Measurements from ENCODE around the gene TRAF3.
"Not testable (repeated sequence)": the region's sequence is repeated elsewhere in the genome, so short reads cannot be mapped to it uniquely, and the experiment has no call there.

Gene TRAF3

DNA sequence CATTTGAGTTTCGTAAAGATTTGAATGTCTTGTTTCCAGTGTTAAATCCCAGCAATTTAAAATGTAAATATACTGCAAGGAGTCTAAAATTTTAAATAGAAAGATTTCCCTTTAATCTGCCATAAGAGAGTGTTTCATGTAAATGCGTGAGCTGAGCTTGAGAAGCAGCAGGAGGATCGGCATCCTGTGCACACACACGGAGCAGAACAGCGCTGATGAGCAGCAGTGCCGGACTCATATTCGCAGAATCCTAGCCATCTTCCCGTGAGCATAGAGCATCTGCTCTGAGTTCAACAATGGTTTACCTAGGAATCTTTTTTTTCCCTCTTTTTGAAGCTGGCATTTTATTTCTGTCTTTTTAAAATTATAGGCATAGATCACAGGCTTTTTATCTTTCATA is 115.4 kb downstream of the TRAF3 start:
- no peak for DNase-seq (ENCODE audit: low spot score)

DNA sequence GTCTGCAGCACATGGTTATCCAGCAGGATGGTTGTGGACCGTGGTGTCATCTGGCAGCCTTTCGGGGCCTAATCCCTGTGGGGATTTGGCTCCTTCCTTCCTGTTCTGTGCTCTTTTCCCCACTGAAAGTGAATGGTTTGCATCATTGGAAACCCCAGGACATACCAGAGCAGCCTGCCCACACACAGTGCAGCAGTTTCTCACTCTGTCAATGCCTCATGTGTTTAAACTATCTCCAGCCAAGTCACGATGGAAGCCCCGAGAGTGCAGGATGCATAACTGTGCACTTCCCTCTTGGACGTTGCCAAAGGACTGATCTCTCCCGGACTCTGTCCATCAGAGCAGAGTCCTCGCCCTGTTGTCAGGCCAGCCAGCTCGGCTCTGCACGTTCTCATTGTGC is 116.2 kb downstream of the TRAF3 start:
- DNase-seq (ENCODE audit: low spot score): peak; percentile 7

GRCh38 chr14:102896735-102897134 is 119.5 kb downstream of the TRAF3 start:
- not testable (repeated sequence) for DNase-seq (ENCODE audit: low spot score)

- no peak for DNase-seq (ENCODE audit: low spot score)
Observed at GRCh38 chr14:102897299-102898027, 120.2 kb downstream of the TRAF3 start.

GRCh38 chr14:102898298-102898697 is 121.0 kb downstream of the TRAF3 start:
- DNase-seq (ENCODE audit: low spot score): no peak

DNA sequence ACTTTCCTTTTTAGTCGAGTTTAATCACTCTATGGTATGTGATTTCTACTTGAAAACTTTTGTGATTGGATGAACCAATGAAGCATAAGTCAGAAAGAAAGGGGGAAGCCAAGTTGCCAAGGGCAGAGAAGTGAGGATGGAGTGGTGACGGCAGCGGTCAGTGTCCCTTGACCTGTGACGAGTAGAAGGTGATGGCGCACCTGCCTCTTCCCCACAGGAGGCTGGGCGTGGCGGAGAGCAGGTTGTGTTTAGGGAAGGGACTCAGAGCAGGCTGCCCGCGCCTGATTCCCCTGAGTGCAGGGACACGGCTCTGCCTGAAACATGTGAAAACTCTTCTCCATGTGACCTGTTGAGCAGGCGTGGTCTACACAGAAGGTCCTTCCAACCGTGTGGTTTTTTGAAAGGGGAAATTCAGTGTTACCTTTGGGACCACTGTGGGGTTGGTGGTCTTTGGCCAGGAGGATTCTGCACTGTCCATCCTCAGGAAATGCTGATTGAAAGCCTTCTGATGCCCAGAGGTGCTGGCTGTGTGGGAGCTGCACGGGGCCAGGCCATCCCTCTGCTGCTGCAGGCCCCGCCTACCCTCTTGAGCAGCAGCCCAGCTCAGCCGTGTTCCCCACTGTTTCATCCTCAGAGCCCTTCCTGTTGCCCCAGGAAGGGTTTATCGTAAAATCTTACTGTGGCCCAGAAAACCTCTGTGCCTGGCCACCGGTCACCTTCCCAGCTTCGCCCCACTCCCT is 121.7 kb downstream of the TRAF3 start:
- no peak for DNase-seq (ENCODE audit: low spot score)

GRCh38 chr14:102899516-102899900 is 122.3 kb downstream of the TRAF3 start:
- DNase-seq (ENCODE audit: low spot score): no peak

- DNase-seq (ENCODE audit: low spot score): no peak
Observed at GRCh38 chr14:102900631-102901571, 123.7 kb downstream of the TRAF3 start.

DNA sequence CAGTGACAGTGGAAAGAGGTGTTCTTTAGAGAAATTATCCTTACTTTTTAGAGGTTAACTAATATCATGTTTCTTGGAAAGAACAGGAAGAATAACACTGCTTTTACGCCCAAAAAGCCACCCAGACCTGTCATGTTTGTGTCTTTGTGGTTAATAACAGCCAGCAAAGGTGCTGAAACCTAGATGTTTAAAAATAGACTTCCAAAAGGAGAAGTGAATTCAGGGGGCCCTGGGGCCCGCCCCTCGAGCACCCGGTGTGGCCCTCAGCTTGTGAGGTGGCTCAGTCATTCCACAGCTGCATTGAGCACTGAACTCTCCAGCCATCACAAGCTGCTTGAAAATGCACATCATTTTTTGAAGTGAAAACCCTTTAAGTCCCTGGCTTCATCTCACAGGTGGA is 124.4 kb downstream of the TRAF3 start:
- no peak for DNase-seq (ENCODE audit: low spot score)

DNA sequence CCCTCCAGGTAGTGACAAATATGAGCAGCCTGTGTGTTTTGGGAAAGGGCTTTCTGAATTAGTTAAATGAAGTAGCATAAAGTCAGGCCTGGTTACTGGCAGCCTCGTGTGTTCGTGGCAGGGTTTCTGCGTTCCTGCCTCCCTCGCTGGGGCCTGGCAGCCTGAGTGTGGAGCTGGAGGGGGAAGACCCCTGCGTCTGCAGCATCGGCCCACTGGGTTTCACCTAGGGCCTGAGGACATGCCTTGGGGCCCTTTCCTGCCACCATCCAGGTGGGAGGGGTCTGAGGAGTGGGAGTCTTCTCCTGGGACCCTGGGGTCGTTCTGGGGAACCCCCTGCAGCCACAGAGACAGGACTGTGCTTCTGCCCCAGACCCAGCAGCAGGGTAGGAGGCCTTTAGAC is 124.8 kb downstream of the TRAF3 start:
- DNase-seq (ENCODE audit: low spot score): no peak

- no peak for DNase-seq (ENCODE audit: low spot score)
Observed at GRCh38 chr14:102902523-102903247, 125.4 kb downstream of the TRAF3 start.

DNA sequence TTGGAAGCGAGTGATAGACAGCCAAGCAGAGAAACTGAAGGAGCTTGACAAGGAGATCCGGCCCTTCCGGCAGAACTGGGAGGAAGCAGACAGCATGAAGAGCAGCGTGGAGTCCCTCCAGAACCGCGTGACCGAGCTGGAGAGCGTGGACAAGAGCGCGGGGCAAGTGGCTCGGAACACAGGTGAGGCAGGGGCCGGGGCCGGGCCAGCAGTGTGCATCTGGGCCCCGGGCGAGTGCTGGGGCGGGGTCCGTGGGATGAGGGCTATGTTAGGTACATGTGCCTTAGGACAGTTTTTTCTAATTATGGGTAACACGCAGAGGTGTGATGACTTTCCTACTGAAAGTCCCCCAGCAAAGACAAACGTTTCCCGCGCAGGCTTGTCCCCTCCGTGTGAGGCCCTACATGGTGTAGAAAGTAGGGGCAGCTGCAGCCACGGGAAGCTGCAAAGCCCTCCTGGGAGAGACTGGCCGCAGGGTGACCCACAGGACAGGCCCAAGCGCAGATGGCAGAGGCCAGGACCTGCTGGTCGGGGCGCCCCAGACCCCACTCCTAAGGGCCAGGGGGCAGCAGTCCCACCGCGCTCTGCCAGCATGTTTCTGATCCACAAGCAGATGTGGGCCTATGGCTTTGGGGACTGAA is 126.1 kb downstream of the TRAF3 start:
- no peak for DNase-seq (ENCODE audit: low spot score)

- no peak for DNase-seq (ENCODE audit: low spot score)
Observed at GRCh38 chr14:102903889-102904512, 126.8 kb downstream of the TRAF3 start.

- no peak for DNase-seq (ENCODE audit: low spot score)
Observed at GRCh38 chr14:102905116-102906108, 128.2 kb downstream of the TRAF3 start.

DNA sequence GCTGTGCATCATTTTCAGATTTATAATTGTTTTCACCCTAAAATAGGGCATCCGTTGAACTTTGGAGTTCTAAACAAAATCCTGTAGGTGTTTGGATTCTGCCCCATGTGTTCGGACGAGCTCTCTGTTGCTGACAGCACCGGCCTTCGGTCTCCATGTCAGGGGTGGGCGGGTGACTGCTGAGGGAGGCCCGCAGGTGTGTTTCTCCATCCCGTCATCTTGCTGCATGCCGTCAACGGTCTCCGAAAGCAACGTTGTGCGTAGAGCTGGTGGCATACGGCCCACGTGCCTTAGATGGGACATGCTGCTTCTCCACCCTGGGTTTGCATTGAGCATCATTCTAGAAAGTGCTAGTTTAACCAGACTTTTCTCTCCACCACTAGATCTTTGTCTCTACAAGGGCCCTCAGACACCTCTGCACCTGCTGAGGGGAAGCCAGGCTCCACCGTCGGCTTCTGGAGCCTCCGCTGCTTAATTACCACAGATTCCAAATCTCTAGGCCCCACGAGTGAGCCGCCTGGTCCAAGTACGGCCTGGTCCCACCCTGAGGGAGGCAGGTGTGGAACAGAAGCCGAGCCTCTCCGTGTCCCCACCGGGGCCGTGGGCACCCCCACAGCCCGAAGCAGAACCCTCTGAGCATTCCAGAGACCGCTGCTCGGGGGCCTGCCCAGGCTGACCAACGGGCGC is 129.5 kb downstream of the TRAF3 start:
- DNase-seq (ENCODE audit: low spot score): no peak

DNA sequence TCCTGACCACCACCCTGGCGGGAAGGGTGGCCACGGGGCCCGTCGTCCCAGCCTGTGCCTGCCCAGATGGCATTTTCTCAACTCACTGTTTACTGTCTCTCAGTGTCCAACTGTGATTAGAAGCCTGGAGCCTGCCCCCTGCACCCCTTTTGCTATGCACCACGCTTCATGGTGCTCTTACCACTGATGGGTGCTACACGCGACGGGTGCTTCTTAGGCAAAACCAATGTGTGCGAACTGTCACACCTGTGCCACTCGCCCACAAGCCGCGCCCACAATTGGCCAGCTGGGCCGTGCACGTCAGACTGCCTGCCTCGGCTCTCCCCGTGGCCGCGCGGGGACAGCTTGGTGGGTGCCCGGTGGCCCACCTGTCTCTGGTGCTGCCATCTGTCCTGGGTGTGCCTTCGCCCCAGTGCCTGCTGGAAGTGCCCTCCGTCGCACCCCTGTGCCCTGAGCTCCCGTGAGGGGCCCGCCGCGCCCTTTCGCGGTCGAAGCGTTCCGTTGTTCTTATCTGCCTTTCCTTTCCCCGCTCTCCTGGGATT is 130.1 kb downstream of the TRAF3 start:
- no peak for DNase-seq (ENCODE audit: low spot score)

GRCh38 chr14:102907980-102908730 is 130.9 kb downstream of the TRAF3 start:
- no peak for DNase-seq (ENCODE audit: low spot score)
